ENCODE data around the gene SLC5A11.
"Not testable (repeated sequence)": the region's sequence is repeated elsewhere in the genome, so short reads cannot be mapped to it uniquely, and the experiment has no call there.

The SLC5A11 gene, protein sequence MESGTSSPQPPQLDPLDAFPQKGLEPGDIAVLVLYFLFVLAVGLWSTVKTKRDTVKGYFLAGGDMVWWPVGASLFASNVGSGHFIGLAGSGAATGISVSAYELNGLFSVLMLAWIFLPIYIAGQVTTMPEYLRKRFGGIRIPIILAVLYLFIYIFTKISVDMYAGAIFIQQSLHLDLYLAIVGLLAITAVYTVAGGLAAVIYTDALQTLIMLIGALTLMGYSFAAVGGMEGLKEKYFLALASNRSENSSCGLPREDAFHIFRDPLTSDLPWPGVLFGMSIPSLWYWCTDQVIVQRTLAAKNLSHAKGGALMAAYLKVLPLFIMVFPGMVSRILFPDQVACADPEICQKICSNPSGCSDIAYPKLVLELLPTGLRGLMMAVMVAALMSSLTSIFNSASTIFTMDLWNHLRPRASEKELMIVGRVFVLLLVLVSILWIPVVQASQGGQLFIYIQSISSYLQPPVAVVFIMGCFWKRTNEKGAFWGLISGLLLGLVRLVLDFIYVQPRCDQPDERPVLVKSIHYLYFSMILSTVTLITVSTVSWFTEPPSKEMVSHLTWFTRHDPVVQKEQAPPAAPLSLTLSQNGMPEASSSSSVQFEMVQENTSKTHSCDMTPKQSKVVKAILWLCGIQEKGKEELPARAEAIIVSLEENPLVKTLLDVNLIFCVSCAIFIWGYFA

DNA sequence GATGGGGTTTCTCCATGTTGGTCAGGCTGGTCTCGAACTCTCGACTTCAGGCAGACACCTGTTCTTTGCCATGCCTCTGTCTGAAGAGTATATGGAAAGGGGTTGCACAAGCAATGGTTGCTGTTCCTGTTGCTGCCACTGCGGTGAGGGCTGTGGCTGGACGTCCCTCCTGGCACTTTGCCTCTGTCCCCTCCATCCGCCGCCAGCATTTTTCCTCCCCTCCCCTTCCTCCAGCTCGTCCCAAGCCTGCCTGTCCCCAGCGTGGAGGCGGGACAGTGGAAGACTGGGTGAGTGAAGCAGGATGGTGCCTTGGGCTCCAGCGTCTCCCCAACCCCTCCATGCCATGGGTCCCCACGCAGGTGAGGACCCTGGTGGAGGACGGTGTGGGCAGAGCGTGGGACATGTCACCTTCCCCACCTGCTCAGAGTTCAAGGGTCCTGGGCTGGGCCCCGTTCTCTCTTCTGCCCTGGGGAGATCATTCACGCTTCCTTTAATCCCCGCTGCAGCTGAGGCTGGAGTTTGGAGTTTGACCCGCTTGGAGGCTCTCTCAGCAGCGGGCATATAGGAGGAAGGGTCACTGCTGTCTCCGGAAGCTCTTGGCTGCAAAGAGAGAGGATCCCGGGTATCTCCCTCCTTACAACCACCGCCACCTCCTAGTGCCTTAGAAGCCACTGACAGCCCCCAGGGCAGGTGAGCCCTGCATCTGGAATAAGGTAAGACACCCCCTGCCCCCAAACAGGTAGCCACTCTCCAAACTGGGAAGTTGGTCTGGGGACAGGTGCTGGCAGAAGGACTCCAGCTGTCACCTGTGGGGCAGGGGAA lies at the start of gene SLC5A11:
Gene SLC5A11, plus strand, starts transcription at position 238 of the 822 bp plus-strand sequence. CDS start 12,681 bp downstream, outside the sequence.
- DNase-seq: no peak

DNA sequence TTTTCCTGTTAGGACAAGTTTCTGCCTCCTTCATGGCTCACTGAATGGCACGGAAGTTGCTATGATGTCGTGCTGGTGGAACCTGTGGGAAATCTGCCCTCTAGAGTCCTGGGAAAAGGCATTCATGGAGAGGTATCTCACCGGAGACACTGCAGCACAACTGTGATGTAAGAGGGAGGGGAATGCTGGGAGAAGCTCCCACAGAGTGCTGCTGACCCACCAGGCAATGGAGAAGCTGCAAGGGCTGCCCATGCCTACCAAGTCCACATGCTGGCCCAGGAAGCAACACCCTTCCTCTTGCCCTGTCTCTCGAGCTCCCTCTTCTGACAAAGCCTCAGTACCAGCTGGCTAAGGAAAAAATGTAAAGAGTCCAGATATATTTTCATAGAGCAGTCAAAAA lies 45.2 kb upstream of the SLC5A11 start:
- DNase-seq: no peak

DNA sequence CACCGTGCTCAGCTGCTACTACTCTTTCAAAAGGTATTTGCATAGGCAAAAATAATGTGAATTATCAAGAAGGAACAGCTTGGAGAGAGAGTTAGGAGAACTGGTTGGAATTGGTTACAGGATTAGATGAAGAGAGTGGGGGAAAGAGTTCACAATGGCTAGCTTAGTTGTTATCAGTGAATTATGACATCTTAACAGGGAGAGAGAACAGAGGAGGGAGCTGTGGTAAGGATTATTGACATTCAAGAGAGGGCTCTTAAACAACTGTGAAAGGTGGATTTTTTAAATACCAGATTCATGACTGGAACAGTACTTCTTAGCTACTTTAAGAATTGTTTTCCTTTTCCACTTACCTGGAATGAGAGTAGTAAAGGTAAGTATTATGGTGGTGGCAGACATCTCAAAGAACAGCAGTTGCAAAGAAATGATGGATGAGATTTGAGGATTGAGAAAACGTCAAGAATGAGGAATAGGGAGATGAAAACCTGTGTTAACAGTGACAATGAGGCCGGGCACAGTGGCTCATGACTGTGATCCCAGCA lies 43.9 kb upstream of the SLC5A11 start:
- DNase-seq: no peak

DNA sequence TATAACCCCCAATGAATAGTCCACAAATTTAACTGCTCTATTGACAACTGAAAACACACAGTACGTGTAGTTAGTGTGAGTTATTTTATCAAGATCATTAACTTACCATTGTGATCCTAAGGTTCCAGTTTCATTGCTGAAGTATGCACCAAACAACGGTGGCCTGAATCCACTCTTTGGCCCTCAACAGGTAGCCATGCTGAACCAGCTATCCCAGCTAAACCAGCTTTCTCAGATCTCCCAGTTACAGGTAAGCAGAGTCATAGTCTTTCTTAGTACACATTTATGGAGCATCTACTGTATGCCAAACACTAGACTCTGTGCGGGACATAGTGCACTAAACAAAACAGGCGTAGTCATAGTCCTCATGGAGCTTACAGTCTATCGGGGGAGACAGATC lies 40.3 kb upstream of the SLC5A11 start:
- DNase-seq: no peak

DNA sequence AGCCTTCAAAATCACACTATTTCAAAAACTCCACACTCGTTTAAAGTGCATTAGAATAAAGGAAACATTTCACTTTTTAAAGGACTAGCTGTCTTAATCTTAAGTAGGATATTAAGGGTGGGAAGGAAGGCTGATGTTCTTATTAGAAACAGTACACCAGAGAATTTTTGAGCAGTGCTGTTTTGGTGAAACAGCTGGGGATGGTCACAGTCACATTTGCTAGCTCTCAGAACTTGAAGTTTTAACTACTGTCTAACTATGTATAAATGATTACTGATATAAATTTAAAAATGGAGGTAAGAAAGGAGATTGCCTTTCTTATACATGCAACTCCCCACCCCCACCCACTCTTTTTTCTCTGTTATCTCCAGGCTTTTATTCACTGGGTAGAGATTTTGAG lies 38.5 kb upstream of the SLC5A11 start:
- DNase-seq: no peak

DNA sequence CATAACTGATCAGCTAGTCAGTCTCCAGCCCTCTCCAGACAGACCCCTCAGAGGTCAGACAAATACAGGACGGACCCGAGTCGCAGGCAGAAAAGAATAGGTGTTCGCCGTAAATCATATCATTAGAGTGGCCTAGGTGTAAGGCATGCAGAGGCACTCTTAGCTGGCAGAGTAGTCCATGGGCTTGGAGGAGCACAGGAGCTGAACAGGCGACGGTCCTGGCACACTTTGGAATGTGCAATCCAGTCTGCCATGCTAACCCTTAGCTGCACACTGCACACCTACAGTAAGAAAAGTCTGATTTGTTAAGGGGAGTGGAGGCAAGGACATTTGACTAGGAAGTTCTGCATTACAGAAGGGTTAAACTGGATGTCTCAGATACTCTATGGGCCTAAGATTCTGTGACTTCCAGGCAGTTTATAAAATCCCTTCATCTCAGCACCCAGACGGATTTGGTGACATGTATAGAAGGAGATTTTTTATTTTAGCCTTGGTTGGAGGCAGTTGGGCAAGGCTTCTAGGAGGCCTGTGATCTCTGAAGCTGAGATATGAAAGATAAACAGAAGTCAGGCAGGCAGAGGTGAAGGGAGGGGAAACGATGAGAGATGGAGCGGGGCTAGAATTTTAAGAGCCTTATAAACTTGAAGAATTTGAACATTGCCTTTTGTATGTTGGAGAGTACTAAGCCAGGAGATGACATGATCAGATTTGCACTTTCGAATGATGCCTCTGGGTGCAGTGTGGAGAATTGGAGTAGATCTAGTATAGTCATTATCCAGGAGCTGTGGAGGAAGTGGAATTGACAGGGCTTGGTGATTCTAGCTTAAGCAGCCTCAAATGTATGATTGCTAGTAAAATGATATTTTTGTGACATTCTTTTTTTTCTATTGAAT lies 34.6 kb upstream of the SLC5A11 start:
- no peak for DNase-seq

DNA sequence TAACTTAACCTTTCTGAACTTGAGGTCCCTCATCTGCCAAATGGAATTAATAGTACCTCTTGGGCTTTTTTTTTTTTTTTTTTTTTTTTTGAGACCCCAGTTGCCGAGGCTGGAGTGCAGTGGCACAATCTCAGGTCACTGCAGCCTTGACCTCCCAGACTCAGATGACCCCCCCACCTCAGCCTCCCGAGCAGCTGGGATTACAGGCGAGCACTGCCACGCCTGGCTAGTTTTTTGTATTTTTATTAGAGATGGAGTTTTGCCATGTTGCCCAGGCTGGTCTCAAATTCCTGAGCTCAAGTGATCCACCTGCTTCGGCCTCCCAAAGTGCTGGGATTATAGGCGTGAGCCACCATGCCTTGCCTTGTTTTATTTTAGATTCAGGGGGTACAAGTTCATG lies 33.0 kb upstream of the SLC5A11 start:
- not testable (repeated sequence) for DNase-seq

DNA sequence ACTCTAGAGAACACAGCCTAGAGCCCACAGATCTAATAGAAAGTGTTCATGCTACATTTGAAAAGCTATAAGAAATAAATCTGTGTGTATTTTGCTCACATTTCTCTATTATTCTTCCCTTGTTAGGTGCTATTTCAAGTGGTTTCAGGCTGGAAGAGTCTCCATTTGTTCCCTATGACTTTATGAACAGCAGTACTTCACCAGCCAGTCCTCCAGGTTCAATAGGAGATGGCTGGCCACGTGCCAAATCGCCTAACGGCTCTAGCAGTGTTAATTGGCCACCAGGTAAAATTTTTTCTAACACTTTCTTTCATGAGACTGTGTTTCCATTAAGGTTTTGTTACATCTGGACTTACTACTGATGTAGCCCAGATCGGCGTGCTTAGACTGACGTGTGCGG lies 30.7 kb upstream of the SLC5A11 start:
- peak; percentile 76 for DNase-seq

DNA sequence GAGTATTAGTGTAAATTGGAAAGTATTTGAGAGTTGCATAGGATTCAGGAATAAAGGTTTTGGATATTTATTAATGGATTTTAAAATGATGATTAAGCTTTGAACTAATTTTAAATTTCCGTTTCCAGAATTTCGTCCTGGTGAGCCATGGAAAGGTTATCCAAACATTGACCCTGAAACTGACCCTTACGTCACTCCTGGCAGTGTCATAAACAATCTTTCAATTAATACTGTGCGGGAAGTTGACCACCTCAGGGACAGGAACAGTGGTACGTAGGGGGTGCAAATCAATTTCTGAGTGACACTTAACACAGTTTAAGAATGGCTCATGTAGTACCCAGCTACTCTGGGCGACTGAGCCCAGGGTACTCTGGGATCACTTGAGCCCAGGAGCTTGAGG lies 29.1 kb upstream of the SLC5A11 start:
- no peak for DNase-seq

DNA sequence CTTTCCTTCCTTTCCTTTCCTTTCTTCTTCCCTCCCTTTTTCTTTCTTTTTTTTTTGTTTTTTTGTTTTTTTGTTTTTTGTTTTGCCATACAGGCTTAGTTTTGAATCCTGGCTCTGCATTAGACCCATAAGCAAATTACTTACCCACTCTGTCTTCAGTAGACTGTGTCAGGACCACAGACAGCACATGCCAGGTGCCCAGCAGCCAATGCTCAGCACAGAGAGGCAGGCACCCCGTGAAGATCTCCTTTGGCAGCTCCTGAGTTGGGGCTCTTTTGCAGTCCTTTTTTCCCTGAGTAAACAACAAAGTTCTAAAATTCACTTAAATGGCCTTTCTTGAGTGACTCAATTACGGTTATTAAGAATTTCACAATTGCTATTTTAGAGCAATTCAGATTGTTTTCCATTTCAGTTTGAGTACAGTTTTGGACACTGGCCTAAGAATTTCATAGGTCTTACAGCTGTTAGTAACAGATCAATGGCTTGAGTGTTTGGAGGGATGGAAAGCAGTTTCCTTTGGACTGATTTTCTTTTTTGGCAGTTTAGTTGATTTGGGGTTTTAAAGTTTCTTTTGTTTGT lies 26.2 kb upstream of the SLC5A11 start:
- DNase-seq: peak; percentile 42

DNA sequence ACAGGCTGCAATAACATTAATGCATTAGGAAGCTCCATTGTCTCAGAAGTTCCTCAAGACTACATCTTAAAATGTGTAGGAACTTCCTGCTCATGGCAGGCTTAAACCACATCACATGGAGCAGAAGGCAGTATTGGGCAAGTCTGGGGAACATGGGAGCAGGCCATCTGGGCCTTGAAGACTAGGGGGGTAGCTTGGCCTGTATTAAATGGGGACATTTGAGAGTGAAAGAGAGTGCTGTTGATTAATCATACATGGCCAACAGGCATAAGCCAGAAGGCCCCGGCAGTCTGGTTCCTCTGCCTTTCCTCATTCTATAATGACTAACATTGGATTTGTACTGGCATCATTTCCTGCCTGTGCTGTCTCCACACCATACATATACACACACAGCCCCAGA lies 25.2 kb upstream of the SLC5A11 start:
- DNase-seq: no peak

DNA sequence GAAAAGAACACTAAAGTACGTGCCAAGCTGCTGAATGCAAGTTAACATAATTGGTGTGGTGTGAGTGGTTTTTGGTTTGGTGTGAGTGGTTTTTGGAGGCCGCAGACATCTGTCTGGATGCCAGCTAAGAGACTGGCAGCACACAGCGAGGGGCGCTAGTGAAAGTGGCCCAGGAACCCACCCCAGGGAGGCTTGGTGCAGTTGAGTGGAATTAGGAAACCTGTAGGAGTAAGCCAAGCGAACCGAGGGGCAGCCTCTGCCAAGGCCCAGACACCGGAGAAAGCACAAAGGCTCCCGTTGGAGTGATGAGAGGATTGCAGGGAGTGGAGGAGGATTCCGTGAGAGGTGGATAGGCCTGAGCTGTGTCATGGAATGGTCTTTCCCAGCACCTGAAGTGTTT lies 24.6 kb upstream of the SLC5A11 start:
- DNase-seq: peak; percentile 11

DNA sequence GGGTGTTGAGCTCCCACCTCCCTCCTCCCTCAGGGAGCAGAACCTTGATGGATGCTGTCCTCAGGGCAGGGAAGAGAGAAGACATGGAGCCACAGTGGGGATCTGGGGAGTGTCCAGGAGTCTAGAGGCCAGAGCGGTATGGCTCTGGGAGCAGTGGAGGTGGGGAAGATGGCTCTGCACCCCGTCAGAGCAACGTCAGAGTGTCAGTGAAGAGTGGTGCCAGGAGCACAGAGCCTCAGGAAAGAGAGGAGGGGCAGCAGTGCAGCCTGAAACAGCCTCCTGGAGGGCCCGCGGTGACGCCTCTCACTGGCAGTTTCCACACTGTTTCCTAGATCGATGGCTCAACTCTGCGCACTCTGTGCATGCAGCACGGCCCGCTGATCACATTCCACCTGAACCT lies 23.2 kb upstream of the SLC5A11 start:
- no peak for DNase-seq

DNA sequence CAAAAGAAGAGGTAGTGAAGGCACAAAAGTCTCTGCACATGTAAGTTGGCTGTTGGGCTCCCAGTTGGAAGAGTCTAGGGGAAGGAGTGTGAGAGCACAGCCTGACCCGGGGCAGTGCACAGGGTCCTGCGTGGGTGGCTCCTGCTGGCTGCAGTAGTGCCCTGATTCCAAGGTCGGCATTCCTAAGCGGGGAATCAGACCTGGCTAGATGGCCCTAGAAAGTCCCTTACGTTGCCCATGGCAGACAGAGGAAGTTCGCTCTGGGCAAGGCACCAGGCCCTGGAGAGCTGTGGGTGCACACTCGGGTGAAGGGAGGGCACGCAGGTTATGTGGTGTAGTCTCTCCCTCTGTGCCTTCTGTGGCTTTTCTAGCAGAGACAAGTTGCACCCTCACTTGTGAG lies 22.8 kb upstream of the SLC5A11 start:
- DNase-seq: no peak

DNA sequence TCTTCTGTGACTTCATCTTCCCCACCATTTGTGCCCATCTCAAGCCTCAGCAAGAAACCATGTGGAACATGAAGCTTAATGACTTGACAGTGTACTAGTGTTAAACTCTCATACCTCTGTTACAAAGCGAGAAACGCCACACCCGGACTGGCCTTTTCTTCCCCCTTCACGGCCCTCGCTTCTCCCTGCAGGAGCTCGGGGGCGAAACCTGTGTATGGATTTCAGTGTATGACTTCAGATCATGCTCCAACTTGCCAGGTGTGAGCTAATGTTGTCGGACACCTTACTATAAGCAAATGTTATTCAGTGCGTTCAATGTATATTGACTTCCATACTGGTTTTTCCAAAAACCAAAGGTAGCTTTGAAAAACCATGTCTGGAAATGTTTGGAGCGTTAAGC lies 20.1 kb upstream of the SLC5A11 start:
- DNase-seq: no peak

DNA sequence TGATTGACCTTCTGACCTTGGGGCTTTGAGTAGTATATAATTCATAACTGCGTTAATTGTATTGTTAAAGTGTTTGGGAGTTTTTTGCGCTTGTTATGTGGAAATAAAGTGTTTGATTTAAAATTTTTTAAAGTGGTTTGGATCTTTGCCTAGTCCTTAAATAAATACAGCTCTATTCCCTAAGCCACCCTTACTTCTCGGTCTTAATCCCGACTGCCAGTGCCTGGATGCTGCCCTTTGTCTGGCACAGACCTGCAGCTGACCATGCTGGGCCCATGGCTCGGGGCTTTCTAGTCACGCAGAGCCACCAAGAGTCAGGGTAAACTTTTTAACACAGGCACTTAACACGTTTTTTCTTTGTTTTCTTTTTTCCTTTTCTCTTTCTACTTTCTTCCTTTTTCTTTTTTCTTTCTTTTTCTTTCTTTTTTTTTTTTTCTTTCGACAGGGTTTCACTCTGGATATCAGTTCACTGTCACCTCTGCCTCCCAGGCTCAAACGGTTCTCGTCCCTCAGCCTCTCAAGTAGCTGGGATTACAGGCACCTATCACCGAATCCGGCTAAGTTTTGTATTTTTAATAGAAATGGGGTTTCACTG lies 19.6 kb upstream of the SLC5A11 start:
- DNase-seq: no peak

DNA sequence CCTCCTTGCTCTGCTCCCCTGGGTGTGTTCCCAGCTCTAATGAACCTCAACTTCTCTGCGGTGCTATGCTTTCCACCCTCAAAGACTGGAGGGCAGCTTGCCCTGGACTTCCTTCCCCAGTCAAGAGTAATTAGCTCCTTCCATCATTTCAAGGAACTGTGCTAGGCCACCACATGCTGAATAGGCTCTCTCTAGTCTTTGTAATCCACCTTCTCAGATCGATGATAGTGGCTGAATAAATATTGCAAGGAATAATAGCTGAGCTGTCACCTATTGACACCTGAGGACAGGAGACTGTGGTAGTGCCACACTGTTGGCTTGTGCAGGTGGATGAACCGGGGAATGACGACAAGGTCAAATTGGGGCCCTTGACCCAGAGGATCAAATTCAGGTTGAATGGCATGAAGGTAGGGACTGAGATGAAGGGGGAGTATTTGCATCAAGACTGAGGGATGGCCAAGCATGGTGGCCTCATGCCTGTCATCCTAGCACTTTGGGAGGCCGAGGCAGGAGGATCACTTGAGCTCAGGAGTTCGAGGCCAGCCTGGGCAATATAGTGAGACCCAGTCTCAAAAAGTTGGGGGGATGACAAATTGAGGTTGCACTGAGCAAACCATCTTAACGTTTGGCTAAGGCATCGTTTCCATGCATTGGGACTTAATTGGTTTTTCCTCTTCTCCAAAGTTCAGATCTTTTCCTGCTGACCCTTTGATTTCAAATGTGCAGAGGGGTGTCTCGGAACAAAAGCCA lies 18.8 kb upstream of the SLC5A11 start:
- DNase-seq: no peak

DNA sequence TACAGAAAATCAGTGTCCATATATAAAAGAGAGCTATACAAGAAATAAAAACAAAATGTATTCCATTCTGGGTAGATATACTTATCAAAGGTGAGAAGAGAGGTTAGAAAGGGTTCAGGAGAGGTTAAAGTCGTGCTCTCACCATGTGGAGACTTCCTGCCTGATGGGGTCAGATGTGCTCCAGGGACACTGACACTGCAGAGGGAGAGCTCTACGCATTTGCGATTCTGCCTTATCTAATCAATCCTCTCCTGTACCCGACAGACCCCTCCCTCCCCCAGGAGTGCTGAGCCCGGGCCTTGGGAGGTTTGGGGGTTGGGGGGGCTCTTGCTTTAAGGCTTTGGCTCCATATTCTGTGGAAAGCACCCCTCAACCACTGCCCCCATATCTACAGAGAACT lies 16.6 kb upstream of the SLC5A11 start:
- DNase-seq: no peak

DNA sequence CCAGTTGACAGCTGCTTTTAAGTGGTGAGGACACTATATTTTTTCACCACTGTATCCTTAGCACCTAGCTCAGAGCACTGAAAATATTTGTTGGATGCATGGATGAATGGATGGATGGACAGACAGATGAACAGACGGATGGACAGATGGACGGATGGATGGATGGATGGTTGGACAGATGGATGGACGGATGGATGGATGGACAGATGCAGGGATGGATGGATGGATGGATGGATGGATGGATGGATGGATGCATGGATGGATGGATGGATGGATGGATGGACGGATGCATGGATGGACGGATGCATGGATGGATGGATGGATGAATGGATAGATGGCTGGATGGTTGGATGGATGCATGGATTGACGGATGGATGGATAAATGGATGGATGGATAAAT lies 12.4 kb upstream of the SLC5A11 start:
- no peak for DNase-seq

DNA sequence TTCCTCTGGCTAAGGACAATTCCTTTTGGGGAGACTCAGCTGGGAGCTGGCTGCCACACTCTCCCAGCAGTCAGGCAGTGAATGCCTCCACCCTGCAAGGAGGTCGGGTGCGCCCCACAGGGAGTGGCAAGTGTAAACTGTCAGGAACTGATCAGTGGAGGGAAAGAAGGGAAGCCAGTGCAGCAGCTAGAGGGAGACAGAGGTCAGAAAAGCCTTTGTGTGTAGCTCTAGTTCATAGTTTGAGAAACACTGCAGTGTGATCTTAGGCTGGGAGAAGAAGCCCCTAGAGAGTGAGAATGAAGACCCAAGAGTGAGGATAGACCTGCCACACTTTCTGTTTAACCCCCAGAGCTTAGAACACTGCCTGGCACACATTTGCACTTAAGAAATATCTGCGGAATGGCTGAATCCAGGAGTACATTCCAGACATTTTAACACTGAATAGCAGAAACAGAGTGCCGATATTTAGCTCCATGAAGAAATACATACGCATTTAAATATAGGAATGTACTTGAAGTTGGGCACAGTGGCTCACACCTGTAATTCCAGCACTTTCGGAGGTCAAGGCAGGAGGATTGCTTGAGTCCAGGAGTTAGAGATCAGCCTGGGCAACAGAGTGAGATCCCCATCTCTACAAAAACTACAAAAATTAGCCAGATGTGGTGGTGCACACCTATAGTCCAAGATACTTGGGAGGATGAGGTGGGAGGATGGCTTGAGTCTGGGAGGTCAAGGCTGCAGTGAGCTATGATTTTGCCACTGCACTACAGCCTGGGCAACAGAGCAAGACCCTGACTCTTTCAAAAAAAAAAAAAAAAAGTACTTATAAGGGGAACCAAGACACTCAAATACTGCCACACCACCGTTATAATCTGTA lies 11.1 kb upstream of the SLC5A11 start:
- no peak for DNase-seq

All from NCI-H1105 treated with DMSO at 0.1 percent for 48 hours (cell line).